AG08395 (cell line): ENCODE measurements around the gene TOB2.
A peak's percentile ranks its signal among the peaks of the same experiment; 100 is the strongest.

Source experiments
- DNase-seq: peaks from one replicate; pipeline ENCODE4 v3.0.0; 2012; ENCODE audit warnings: mixed read lengths, low spot score

Gene TOB2, protein sequence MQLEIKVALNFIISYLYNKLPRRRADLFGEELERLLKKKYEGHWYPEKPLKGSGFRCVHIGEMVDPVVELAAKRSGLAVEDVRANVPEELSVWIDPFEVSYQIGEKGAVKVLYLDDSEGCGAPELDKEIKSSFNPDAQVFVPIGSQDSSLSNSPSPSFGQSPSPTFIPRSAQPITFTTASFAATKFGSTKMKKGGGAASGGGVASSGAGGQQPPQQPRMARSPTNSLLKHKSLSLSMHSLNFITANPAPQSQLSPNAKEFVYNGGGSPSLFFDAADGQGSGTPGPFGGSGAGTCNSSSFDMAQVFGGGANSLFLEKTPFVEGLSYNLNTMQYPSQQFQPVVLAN

DNA sequence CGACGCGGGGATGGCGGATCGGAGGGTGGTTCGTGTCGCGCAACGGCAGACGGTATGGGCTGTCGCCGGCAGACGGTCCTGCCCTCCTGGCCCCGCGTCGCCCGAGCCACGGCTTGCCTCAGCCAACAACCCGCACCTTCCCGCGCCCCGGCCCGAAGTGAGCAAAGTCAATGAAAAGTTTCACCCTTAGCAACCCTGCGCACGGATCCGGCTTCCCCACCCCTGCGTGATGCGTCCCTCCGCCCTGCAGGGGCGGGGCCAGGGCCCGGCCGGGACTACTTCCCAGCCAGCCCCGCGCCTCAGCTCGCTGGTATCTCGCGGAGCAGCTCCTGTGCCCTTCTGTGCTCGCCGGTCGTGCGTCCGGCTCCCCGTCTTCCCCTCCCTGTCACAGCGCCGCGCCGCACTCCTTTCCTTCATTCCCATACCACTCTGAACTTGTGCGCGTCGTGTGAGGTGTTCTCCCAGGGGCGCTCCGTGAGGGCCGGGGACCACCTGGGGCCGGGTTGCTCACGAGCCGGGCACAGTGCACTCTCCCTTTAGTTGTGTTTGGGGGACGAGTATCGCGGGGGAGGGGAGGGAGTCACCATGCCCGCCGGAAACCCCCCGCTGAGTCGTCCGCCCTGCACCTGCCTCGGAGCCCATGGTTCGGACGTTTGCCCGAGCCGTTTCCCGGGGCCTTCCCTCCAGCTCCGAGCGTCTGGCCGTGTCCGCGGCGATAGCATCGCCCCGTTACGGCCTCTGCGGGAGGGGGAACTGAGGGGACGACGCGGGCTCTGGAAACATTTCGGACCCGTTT, at the start of gene TOB2:
TSS of gene TOB2 (minus strand) at position 163 of the 796 bp plus-strand sequence. CDS start 9,456 bp downstream, outside the sequence.
- DNase-seq: peak; percentile 89

GRCh38 chr22:41491374-41492100, 44.9 kb upstream of the TOB2 start:
- no peak for DNase-seq

GRCh38 chr22:41488596-41489385, 42.2 kb upstream of the TOB2 start:
- DNase-seq: no peak

- DNase-seq: no peak
Measured at GRCh38 chr22:41488076-41488475, 41.5 kb upstream of the TOB2 start.

GRCh38 chr22:41487037-41487935, 40.7 kb upstream of the TOB2 start:
- no peak for DNase-seq

- DNase-seq: no peak
Measured at GRCh38 chr22:41485033-41485432, 38.4 kb upstream of the TOB2 start.

DNA sequence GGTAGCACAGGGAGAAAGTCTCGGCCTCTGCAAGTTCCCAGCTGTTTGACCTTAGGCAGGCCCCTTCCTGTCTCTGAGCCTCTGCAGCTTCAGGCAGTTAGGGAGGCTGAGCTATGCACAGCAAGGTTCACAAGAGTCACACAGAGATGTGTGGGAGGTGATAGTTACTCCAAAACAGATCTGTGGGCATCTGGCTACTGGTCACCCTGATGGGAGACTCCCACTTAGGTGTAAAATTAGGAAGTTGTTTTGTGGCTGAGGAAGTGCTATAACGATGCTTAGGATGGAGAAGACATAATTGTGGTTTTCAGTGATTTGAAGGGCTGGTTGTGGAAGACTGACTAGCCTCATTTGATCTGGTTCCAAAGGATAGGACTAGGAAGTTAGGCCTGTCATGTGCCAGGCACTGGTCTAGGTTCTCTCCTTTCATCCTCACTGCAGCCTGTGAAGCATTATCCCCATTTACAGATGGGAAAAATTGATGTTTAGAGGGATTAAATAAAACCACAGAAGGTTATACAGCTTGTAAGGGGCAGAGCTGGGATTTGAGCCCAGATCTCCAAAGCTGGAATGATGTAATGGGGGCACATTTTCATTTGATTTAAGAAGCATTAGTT, 35.8 kb upstream of the TOB2 start:
- peak; percentile 46 for DNase-seq

DNA sequence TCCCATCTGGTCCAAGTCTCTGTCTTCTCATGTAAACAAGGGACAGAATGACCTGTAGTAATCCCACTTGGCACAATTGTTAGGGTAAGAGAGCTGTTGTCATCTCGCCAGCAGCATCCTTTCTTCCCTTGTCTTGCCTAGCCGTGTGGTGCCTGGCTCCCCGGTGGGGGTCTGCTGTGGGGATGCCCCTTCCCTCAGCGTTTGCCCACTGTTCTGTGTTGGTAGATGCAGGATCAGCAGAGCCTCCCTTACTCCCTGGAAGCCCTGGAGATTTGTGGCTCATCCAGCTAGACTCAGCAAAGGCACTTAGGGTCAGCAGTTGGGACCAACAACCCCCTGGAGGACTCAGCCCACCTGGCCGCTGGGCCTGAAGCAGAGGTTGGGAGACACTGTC, 35.3 kb upstream of the TOB2 start:
- no peak for DNase-seq

DNA sequence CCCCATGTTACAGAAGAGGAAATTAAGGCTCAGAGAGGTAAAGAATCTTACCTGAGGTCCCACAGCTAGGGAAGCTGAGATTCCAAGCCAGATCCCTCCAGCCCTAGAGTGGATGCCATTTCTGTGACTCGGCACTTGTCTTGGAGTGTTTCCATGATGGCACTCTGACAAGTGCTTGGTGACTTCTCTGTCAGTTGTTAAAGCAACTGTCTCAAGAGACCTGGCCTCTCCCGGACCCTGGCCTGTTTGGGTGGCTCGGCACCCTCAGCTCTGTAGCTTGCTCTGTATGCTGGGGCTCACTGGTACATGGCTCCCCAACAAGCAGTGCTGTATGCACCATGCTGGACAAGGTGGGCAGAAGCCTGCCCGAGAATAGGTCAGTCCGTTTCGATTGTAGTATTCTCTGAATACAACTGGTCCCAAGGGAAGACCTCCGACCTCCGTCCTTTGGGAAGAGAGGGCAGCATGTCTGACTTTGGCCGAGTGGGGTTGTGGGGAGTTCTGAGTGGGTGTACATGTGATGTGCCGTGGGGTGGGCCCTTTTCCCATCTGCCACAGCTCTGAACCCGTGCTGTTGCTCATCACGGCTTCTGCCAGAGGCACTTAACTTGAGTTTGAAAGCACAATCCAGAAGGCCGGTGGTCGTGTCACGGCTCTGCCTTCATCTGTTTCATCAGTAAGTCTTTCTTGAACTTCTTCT, 34.7 kb upstream of the TOB2 start:
- DNase-seq: peak; percentile 74

GRCh38 chr22:41480397-41480735, 33.8 kb upstream of the TOB2 start:
- DNase-seq: peak; percentile 37

DNA sequence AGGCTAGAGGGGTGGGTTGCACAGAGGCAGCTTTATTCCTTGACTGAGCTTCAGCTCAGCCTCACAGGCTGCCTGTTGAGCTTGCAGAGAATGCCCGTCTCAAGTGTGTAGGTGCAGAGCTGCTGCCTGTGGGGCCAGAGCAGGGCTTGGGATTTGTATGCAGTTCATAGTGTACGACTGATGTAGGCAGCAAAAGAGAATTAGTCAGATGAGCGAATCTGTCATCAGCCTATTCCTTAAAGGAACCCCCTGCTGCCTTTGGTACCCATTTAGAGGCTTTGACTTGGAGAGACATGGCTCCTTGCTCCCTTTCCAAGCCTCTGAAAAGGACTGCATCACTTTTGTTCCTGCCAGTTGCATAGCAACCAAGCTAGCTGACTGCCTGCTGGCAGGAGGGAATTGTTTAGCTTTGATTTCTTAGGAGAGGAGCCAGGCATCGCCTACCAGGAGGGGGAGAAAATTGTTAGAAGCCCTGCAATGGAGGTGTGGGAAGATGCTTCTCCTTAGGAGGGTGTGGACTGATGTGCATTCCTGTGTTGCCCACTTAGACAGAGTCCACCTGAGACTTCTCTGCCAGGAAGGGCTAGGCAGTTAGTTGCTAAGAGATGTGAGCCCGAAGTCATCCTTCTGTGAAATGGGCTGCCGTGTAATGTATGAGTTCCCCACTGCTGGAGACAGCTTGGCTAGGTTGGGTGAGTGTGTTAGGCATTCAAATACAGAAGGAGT, 33.2 kb upstream of the TOB2 start:
- peak; percentile 47 for DNase-seq

- no peak for DNase-seq
Measured at GRCh38 chr22:41478891-41479521, 32.4 kb upstream of the TOB2 start.

DNA sequence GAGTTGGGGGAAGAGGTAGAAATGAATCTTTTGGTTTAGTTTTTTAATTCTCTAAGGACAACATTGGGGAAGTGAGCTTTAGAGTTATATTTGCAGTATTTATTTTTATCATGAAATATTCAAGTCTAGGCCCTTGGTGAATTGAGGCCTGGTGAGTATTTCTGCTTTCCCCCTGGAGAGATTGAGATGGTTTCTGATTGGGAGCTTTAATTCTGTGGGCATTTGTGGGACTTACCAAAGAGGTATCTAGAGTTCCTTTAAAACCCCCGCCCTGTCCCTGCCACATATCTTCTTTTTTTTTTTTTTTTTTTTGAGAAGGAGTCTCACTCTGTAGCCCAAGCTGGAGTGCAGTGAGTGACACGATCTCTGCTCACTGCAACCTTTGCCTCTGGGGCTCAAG, 31.9 kb upstream of the TOB2 start:
- DNase-seq: no peak

DNA sequence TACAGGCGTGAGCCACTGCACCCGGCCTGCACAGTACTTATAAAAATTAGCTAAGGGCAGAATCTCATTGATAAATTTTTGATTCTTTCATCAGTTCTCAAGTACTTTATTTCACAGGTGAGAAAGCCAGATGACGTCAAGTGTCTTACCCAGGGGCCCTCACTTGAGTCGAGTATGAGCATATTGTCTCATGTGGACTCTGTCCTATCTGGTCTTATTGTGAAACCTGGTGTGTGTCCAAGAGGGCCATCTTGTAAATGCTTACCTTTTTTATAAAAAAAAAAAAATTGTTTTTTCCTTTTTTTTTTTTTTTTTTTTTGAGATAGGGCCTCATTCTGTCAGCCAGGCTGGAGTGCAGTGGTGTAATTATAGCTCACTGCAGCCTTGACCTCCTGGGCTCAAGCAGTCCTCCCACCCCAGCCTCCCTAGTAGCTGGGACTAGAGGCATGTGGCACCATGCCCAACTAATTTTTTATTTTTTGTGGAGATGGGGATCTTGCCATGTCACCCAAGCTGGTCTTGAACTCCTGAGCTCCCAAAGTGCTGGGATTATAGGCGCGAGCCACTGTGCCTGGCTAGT, 28.4 kb upstream of the TOB2 start:
- DNase-seq: no peak

DNA sequence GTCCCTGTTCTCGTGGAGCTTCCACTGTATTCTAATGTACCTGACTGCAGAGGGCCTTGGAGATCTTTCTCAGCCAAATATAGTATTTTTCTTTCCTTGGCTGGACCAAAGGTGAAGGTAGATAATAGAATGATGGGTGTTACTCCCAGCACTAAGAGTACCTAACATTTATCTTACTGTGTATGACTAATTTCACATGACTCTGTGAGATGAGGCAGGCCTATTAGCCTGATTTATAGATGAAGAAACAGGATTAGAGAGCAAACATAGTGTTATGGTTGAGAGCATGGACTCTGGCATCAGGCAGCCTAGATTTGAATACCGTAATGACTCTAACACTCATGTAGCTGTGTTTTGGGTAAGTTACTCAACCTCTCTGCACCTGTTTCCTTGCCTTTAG, 25.0 kb upstream of the TOB2 start:
- no peak for DNase-seq

GRCh38 chr22:41470886-41471285, 24.3 kb upstream of the TOB2 start:
- no peak for DNase-seq

DNA sequence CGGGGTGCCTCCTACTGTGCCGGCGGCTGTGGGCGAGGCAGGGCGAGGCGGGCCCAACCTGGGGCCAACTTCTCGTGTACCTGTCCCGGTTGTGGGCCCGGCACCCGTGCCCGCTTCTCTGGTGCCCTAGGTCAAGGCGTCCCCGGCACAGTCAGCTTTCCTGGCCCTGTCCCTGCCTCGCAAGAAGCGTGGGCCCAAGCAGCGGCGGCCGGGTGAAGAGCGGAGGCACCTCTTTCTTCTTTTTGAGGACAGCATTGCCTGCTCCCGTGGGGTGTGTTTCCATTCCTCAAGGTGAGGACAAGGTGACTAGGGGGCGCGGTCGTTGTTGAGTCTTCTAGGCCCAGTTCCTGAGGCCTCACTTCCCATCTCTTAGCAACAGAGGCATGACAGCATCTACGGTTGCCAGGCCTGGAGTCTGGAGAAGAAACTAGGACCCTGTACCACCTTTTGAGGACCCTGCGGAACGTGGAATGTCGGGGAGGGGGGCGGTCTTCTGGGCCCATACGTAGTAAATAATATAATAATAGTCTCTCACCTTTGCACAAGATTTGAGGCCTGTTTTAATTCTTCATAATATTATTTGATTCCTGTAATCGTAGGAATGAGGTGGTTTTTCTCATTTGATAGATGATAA, 22.7 kb upstream of the TOB2 start:
- DNase-seq: no peak
